ENCODE results near the gene R3HDM2. TPM values are rescaled to one million over a fixed set of nuclear protein-coding genes. Genes with fewer than 3 reads are reported as not detected.

The R3HDM2 gene
- total RNA-seq, 4 donors from 2014 or later: 26.3 to 56.9 (median 33.3) TPM

DNA sequence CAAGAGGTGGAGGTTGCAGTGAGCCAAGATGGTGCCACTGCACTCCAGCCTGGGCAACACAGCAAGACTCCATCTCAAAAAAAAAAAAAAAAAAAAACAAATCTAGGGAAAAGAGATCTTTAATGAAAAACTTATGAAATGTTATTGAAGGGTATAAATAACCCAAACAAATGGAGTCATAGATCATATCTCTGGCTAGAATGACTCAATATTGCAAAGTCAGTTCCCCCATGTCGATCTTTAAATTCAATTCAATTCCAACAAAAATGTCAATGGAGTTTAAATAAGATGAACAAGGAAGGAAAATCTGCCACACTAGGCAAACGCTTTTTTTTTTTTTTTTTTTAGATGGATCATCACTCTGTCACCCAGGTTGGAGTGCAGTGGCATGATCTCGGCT is 78.7 kb downstream of the R3HDM2 start:
- intact Hi-C loops (cut with DNase I; ENCODE audit: low total_unique reads) (no loop called here), in situ Hi-C loops (cut with MboI; ENCODE audit: low pct_ligation_motif_present in 1 of 4, low pct_unique_long_range_greater_than_20kb in 1 of 4, low sequenced_read_pairs in 3 of 4) (no loop called here)
- no peak for DNase-seq
- 85 to 91% methylated on average over 2 to 3 of the region's 3 CpGs for WGBS, 2 donors (ENCODE audit: low coverage in 1 of 2)
- TF ChIP-seq POLR2AphosphoS5 (IDR thresholded peaks at IDR 0.05): no peak
- TF ChIP-seq, protein P1, sequence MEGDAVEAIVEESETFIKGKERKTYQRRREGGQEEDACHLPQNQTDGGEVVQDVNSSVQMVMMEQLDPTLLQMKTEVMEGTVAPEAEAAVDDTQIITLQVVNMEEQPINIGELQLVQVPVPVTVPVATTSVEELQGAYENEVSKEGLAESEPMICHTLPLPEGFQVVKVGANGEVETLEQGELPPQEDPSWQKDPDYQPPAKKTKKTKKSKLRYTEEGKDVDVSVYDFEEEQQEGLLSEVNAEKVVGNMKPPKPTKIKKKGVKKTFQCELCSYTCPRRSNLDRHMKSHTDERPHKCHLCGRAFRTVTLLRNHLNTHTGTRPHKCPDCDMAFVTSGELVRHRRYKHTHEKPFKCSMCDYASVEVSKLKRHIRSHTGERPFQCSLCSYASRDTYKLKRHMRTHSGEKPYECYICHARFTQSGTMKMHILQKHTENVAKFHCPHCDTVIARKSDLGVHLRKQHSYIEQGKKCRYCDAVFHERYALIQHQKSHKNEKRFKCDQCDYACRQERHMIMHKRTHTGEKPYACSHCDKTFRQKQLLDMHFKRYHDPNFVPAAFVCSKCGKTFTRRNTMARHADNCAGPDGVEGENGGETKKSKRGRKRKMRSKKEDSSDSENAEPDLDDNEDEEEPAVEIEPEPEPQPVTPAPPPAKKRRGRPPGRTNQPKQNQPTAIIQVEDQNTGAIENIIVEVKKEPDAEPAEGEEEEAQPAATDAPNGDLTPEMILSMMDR (IDR thresholded peaks at IDR 0.05): no peak
- TF ChIP-seq EP300 (IDR thresholded peaks at IDR 0.05; ENCODE audit: low read depth): no peak
- TF ChIP-seq POLR2A (IDR thresholded peaks at IDR 0.05): no peak
- no peaks in the 10 kb centered on the region for H3K4me1 ChIP-seq
- H3K4me3 ChIP-seq: no peak overlapping the region
- no peak overlapping the region for H3K27ac ChIP-seq
- no peaks in the 10 kb centered on the region for H3K27me3 ChIP-seq
- no peaks in the 10 kb centered on the region for H3K9me3 ChIP-seq
- peaks cover 0 to 4% (median 0%) of the 10 kb centered on the region in 4 donors for H3K36me3 ChIP-seq

DNA sequence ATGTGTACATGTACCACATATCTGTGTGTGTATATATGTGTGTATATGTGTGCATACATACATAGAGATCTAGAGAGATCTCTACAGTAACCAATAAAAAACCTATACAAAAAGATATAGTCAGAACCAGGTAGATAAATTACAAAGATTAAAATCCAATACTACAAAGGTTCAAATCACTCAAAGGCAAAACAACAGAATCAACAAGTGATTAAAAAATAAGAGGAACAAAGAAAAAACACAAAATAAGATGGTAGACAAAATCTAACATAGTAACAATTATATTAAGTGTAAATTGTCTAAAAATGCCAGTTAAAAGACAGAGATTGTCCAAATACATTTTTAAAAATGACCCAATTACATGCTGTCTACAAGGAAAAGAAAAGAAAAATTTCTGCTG is 83.6 kb downstream of the R3HDM2 start:
- TF ChIP-seq POLR2A (IDR thresholded peaks at IDR 0.05): no peak
- TF ChIP-seq, protein P1 (IDR thresholded peaks at IDR 0.05): no peak
- no peak for TF ChIP-seq EP300 (IDR thresholded peaks at IDR 0.05; ENCODE audit: low read depth)
- TF ChIP-seq POLR2AphosphoS5 (IDR thresholded peaks at IDR 0.05): no peak
- DNase-seq: no peak
- no peak overlapping the region for H3K27ac ChIP-seq
- H3K4me1 ChIP-seq: no peaks in the 10 kb centered on the region
- H3K9me3 ChIP-seq: no peaks in the 10 kb centered on the region
- H3K27me3 ChIP-seq: no peaks in the 10 kb centered on the region
- no peak overlapping the region for H3K4me3 ChIP-seq
- H3K36me3 ChIP-seq: peaks cover 0 to 4% (median 0%) of the 10 kb centered on the region in 4 donors
- in situ Hi-C loops (cut with MboI; ENCODE audit: low pct_ligation_motif_present in 1 of 4, low pct_unique_long_range_greater_than_20kb in 1 of 4, low sequenced_read_pairs in 3 of 4): no loop called here
- intact Hi-C loops (cut with DNase I; ENCODE audit: low total_unique reads): no loop called here

DNA sequence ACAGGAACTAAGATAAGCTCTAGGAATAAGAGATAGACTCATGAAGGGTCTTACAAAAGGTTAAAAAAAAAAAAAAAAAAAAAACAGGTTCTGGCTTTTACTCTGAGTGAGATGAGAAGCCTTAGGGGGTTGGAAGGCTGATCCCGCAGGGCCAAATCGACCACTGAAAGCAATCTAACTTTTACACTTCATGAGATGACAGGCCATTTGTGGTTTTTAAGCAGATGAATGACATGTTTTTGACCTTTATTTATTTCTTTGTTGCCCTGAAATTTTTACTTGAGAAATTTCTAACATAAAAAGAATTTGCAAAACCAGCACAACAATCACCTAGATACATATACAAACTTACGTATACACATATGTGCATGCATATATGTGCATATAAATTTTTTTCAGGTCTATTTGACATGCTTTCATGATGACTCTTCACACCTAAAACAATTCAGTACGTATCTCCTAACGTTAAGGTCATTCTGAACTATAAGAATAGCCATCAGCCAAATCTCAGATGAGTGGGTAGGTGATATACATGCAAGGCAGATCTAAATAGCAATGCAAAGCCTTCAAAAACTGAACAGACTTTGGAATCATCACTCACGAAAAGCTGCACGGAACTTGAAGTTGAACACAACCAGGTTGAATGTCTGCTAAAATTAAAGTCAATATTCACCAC is 87.0 kb downstream of the R3HDM2 start:
- H3K36me3 ChIP-seq: no peaks in the 10 kb centered on the region
- TF ChIP-seq POLR2AphosphoS5 (IDR thresholded peaks at IDR 0.05) (no peak), POLR2A (IDR thresholded peaks at IDR 0.05) (no peak), EP300 (IDR thresholded peaks at IDR 0.05; ENCODE audit: low read depth) (no peak)
- TF ChIP-seq, protein P1 (IDR thresholded peaks at IDR 0.05): no peak
- H3K27me3 ChIP-seq: no peaks in the 10 kb centered on the region
- H3K27ac ChIP-seq: no peak overlapping the region
- no peaks in the 10 kb centered on the region for H3K9me3 ChIP-seq
- H3K4me1 ChIP-seq: peaks cover 0 to 11% (median 0%) of the 10 kb centered on the region in 4 donors
- intact Hi-C loops (cut with DNase I; ENCODE audit: low total_unique reads) (no loop called here), in situ Hi-C loops (cut with MboI; ENCODE audit: low pct_ligation_motif_present in 1 of 4, low pct_unique_long_range_greater_than_20kb in 1 of 4, low sequenced_read_pairs in 3 of 4) (no loop called here)
- DNase-seq: no peak
- WGBS, 2 donors (ENCODE audit: low coverage in 1 of 2): 84% methylated on average over 7 of the region's 7 CpGs
- H3K4me3 ChIP-seq: no peak overlapping the region

DNA sequence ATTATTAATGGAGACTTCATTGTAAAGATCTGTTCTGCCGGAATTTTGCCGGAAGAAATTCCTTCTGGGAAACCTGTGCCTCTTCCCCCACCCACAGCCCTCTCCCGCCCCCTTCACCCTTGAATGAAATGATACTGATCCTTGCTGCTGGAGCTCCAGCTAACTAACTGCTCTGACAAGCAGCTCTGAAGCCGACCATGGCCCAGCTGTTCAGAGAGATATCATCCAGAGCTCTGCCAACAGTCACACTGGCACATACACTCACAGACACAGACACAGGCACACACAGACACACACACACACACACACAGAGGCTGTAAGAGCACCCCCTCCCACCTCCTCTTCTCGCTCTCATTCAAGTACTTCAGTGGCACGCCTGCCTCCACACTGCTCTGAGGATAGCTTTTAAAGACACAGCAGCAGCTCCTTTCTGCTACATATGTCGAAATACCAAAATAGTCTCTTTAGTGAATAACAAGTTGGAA is 88.6 kb downstream of the R3HDM2 start:
- in situ Hi-C loops (cut with MboI; ENCODE audit: low pct_ligation_motif_present in 1 of 4, low pct_unique_long_range_greater_than_20kb in 1 of 4, low sequenced_read_pairs in 3 of 4) (no loop called here), intact Hi-C loops (cut with DNase I; ENCODE audit: low total_unique reads) (no loop called here)
- Histone ChIP-seq H3K4me3 (no peak overlapping the region), H3K36me3 (no peaks in the 10 kb centered on the region), H3K27me3 (no peaks in the 10 kb centered on the region), H3K4me1 (peaks cover 0 to 11% (median 0%) of the 10 kb centered on the region in 4 donors), H3K27ac (no peak overlapping the region), H3K9me3 (no peaks in the 10 kb centered on the region)
- TF ChIP-seq EP300 (IDR thresholded peaks at IDR 0.05; ENCODE audit: low read depth) (no peak), POLR2A (IDR thresholded peaks at IDR 0.05) (no peak), POLR2AphosphoS5 (IDR thresholded peaks at IDR 0.05) (no peak)
- TF ChIP-seq, protein P1 (IDR thresholded peaks at IDR 0.05): no peak
- DNase-seq: no peak
- WGBS, 2 donors (ENCODE audit: low coverage in 1 of 2): 76 to 83% methylated on average over 3 to 7 of the region's 7 CpGs

Measured in transverse colon (tissue), 4 donors.